NB4 (cell line): Measurements from ENCODE around the gene TMEM232.

ENCODE experiments used
- MYC ChIP-seq: IDR thresholded peaks from 2 replicates; pipeline ENCODE4 v1.6.1; 2011; ENCODE audit warnings: low read depth, low read length
- POLR2A ChIP-seq: IDR thresholded peaks from 2 replicates; pipeline ENCODE4 v1.6.1; 2011; ENCODE audit warnings: mild to moderate bottlenecking; ENCODE audit not compliant: insufficient read length; ENCODE audit errors: extremely low read depth
- TF ChIP-seq, protein P1 (sequence below): IDR thresholded peaks from one replicate; pipeline ENCODE4 v1.5.1; 2012; ENCODE audit warnings: low read depth, low read length

DNA sequence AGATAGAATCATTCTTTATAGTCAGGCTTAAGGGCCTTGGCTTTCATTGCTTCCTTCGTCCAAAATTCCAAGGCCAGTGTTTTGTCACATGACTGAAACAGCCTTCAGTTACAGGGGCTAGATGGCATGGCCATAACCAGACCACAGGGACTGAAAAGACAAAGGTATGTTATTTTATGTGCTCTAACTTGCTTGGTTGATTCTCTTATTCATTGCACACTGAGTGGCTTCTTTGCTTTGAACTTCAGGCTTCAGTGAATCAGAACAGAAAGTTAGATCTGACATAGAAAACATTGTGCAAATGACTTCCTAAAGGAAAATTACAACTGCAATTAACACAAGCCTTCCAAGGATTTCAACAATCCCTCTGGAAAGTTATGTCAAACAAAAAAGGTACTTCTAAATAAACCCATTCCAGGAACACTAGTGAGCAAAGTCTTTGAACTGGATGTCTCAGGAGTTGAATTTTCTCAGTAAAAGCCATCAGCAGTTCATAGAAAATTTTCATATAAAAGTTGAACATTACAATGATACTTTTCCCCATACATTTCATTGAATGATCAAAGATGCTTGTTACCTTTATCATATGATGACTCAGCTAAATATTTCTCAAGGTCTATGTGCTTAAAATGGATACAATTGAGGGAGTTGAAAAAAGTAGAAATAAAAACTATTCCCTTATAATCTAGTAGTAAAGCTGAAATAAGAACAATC is 355.3 kb downstream of the TMEM232 start:
- TF ChIP-seq, protein P1, sequence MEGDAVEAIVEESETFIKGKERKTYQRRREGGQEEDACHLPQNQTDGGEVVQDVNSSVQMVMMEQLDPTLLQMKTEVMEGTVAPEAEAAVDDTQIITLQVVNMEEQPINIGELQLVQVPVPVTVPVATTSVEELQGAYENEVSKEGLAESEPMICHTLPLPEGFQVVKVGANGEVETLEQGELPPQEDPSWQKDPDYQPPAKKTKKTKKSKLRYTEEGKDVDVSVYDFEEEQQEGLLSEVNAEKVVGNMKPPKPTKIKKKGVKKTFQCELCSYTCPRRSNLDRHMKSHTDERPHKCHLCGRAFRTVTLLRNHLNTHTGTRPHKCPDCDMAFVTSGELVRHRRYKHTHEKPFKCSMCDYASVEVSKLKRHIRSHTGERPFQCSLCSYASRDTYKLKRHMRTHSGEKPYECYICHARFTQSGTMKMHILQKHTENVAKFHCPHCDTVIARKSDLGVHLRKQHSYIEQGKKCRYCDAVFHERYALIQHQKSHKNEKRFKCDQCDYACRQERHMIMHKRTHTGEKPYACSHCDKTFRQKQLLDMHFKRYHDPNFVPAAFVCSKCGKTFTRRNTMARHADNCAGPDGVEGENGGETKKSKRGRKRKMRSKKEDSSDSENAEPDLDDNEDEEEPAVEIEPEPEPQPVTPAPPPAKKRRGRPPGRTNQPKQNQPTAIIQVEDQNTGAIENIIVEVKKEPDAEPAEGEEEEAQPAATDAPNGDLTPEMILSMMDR = no peak
- no peak for TF ChIP-seq POLR2A
- TF ChIP-seq MYC = no peak
